Kidney (tissue), 14 donors: ENCODE results near the gene UTS2R. TPM values are rescaled to one million over a fixed set of nuclear protein-coding genes. Genes with fewer than 3 reads are reported as not detected.

Source experiments
- DNase-seq, 5 donors: peaks; one replicate each; pipeline ENCODE4 v3.0.0-alpha.2; 2013 to 2020
- FAIRE-seq: peaks from 2 replicates; lab custom pipeline; 2012; peaks lifted over from hg19 to GRCh38; lab: Jason Lieb, UNC
- H3K27ac ChIP-seq, 2 donors: one replicate each; pipeline ENCODE4 v1.7.0; 2013; ENCODE audit warnings: low read depth in 2 of 2, low read length in 2 of 2, inconsistent platforms in 1 of 2
- H3K27me3 ChIP-seq: one replicate; pipeline ENCODE4 v1.7.1; 2013; ENCODE audit warnings: low read length, inconsistent platforms; ENCODE audit not compliant: control insufficient read depth, insufficient read depth
- H3K36me3 ChIP-seq, 3 donors: one replicate each; pipeline versions ENCODE4 v1.7.0 to v1.7.1; 2013; ENCODE audit warnings: low read length in 3 of 3, control low read depth in 1 of 3, inconsistent platforms in 1 of 3; ENCODE audit not compliant: insufficient read depth in 3 of 3, control insufficient read depth in 2 of 3
- H3K4me1 ChIP-seq, 3 donors: one replicate each; pipeline versions ENCODE4 v1.7.0 to v1.7.1; 2013; ENCODE audit warnings: low read length in 3 of 3, inconsistent platforms in 1 of 3, low read depth in 1 of 3; ENCODE audit not compliant: control insufficient read depth in 2 of 3, insufficient read depth in 2 of 3
- H3K4me3 ChIP-seq, 3 donors: one replicate each; pipeline versions ENCODE4 v1.7.0 to v1.8.1; 2013; ENCODE audit warnings: low read length in 3 of 3, control low read depth in 1 of 3, inconsistent platforms in 1 of 3
- H3K9ac ChIP-seq, 3 donors: one replicate each; pipeline versions ENCODE4 v1.7.0 to v1.7.1; 2013; ENCODE audit warnings: low read length in 3 of 3, control low read depth in 1 of 3, inconsistent platforms in 1 of 3
- H3K9me3 ChIP-seq, 3 donors: one replicate each; pipeline versions ENCODE4 v1.7.0 to v1.7.1; 2013; ENCODE audit warnings: low read length in 3 of 3, control low read depth in 1 of 3, inconsistent platforms in 1 of 3; ENCODE audit not compliant: control insufficient read depth in 2 of 3, insufficient read depth in 1 of 3
- CTCF ChIP-seq: IDR thresholded peaks from 3 replicates; pipeline ENCODE4 v1.5.1; 2012; ENCODE audit warnings: mild to moderate bottlenecking, moderate library complexity, borderline replicate concordance; ENCODE audit not compliant: insufficient read depth; ENCODE audit errors: extremely low read depth
- intact Hi-C: fragments of 100-400 bp; cut with DNase I; formaldehyde crosslinking; loops from one replicate; pipeline ENCODE4 v1.11.1; 2022
- polyA plus RNA-seq: library from polyadenylated mRNA; stranded (reverse); fragments of 350-450 nt; fragmentation: Illumina TruSeq; extraction: RNeasy Lipid Tissue Mini Kit (QIAGEN cat#74804); gene quantifications from one replicate; pipeline ENCODE4 v1.2.3, GENCODE V29; 2014; ENCODE audit warnings: low read depth, low replicate concordance; ENCODE audit not compliant: insufficient read depth
- total RNA-seq: library from RNA; stranded (reverse); fragmentation: NEBNext Ultra II Directional; extraction: Animal tissue kit (Norgen Biotek cat#: 25700); gene quantifications from one replicate; pipeline ENCODE4 v1.2.1, GENCODE V29; 2021
- donor health status: control.
- donor health status: control.
- donor health status: control.
- donor health status: control.
- donor health status: control.
- donor health status: DM: yes; HTN: yes; CAD: no.
- donor health status: Normal renal cell carcinoma (clear cell type).

Gene UTS2R
- total and polyA plus RNA-seq, 2 donors from 2014 or later = not detected

GRCh38 chr17:82384730-82385481 is 13.3 kb downstream of the UTS2R start:
- FAIRE-seq = no peak
- Histone ChIP-seq H3K4me3 (no peak overlapping the region), H3K36me3 (no peaks in the 10 kb centered on the region), H3K9me3 (no peaks in the 10 kb centered on the region), H3K9ac (no peak overlapping the region), H3K4me1 (peaks cover 0 to 9% (median 0%) of the 10 kb centered on the region in 3 donors), H3K27ac (no peak overlapping the region), H3K27me3 (peaks cover under 1% of the 10 kb centered on the region)
- intact Hi-C loops = no loop called here
- peak; percentile 22 for TF ChIP-seq CTCF
- DNase-seq = peak; percentile 56 to 90 (median 65)

- no peak overlapping the region for H3K27ac ChIP-seq
- intact Hi-C loops = no loop called here
- no peak for TF ChIP-seq CTCF
- H3K4me3 ChIP-seq = no peak overlapping the region
- DNase-seq (peak in 3 of 5 donors; percentile 50 to 68 (median 55)), FAIRE-seq (no peak)
- no peak overlapping the region for H3K9ac ChIP-seq
- no peaks in the 10 kb centered on the region for H3K36me3 ChIP-seq
- no peaks in the 10 kb centered on the region for H3K27me3 ChIP-seq
- H3K4me1 ChIP-seq = peaks cover 0 to 9% (median 0%) of the 10 kb centered on the region in 3 donors
- no peaks in the 10 kb centered on the region for H3K9me3 ChIP-seq
These were observed 14.1 kb downstream of the UTS2R start for GRCh38 chr17:82385559-82386254.

DNA sequence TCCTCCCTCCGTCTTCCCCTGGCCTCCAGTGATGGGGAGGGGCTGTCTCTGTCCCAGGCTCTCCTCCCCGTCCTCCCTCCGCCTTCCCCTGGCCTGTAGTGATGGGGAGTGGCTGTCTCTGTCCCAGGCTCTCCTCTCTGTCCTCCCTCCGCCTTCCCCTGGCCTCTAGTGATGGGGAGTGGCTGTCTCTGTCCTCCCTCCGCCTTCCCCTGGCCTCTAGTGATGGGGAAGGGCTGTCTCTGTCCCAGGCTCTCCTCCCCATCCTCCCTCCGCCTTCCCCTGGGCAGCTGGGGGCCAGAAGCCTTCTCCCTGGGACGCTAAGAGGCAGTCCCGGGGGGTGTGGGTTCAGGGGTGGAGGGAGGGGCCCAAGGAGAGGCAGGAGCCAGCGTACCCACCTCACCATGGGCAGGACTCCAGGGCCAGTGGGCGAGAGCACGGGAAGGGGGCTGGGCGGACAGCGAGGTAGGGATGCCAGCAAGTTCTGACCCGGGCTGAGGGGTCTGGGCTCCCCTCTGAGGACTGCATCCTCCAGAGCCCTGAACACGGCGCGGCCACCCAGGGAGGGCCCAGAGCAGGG is 14.8 kb downstream of the UTS2R start:
- no peaks in the 10 kb centered on the region for H3K27me3 ChIP-seq

More for the DNA sequence above, 14.8 kb downstream of the UTS2R start:
- Histone ChIP-seq H3K9me3 (no peaks in the 10 kb centered on the region), H3K4me3 (no peak overlapping the region), H3K27ac (no peak overlapping the region), H3K36me3 (no peaks in the 10 kb centered on the region), H3K9ac (no peak overlapping the region), H3K4me1 (peaks cover 0 to 9% (median 0%) of the 10 kb centered on the region in 3 donors)
- FAIRE-seq (no peak), DNase-seq (peak in 2 of 5 donors; percentile 62 to 77)
- intact Hi-C loops = no loop called here
- no peak for TF ChIP-seq CTCF
